SK-N-SH (cell line): ENCODE data around the gene ACTL8.

ENCODE experiments used
- ELF1 ChIP-seq: IDR thresholded peaks from 2 replicates; pipeline ENCODE4 v1.4.0; 2012
- EP300 ChIP-seq, 2 experiments: IDR thresholded peaks; 2 replicates each; pipeline versions ENCODE4 v1.4.0 to v1.6.1; 2012; ENCODE audit warnings: borderline replicate concordance in 1 of 2, low read depth in 1 of 2, low read length in 1 of 2
- FOSL2 ChIP-seq: IDR thresholded peaks from 2 replicates; pipeline ENCODE4 v1.4.0; 2012; ENCODE audit warnings: low read depth, mild to moderate bottlenecking, moderate library complexity, borderline replicate concordance
- GABPA ChIP-seq: IDR thresholded peaks from 2 replicates; pipeline ENCODE4 v1.4.0; 2012; ENCODE audit warnings: low read depth, mild to moderate bottlenecking
- MAX ChIP-seq: IDR thresholded peaks from 2 replicates; pipeline ENCODE4 v1.4.0; 2012; ENCODE audit warnings: low read depth
- POLR2AphosphoS5 ChIP-seq: IDR thresholded peaks from 2 replicates; pipeline ENCODE4 v1.6.1; 2012; ENCODE audit warnings: low read depth, low read length
- RAD21 ChIP-seq: IDR thresholded peaks from 2 replicates; pipeline ENCODE4 v1.6.1; 2012; ENCODE audit warnings: mild to moderate bottlenecking, low read length
- REST ChIP-seq: IDR thresholded peaks from 2 replicates; pipeline ENCODE4 v1.6.1; 2012; ENCODE audit warnings: mild to moderate bottlenecking, low read depth, low read length, moderate library complexity
- SIN3A ChIP-seq: IDR thresholded peaks from 2 replicates; pipeline ENCODE4 v1.6.1; 2012; ENCODE audit warnings: low read depth, mild to moderate bottlenecking, low read length, moderate library complexity, borderline replicate concordance
- TAF1 ChIP-seq: IDR thresholded peaks from 2 replicates; pipeline ENCODE4 v1.6.1; 2012; ENCODE audit warnings: low read depth, mild to moderate bottlenecking, low read length, moderate library complexity, borderline replicate concordance
- ZBTB33 ChIP-seq: IDR thresholded peaks from 2 replicates; pipeline ENCODE4 v1.4.0; 2012; ENCODE audit warnings: low read depth, borderline replicate concordance
- TF ChIP-seq, protein P1 (sequence below): fragments of 200-600 bp; sonication (generic); IDR thresholded peaks from 2 replicates; pipeline ENCODE4 v1.6.1; 2017; ENCODE audit warnings: antibody characterized with exemption, mild to moderate bottlenecking, moderate library complexity
- TF ChIP-seq, protein P2 (sequence below): fragments of 150-350 bp; IDR thresholded peaks from 2 replicates; pipeline ENCODE4 v1.6.1; 2017; ENCODE audit warnings: antibody characterized with exemption, low read length, low read depth, borderline replicate concordance

DNA sequence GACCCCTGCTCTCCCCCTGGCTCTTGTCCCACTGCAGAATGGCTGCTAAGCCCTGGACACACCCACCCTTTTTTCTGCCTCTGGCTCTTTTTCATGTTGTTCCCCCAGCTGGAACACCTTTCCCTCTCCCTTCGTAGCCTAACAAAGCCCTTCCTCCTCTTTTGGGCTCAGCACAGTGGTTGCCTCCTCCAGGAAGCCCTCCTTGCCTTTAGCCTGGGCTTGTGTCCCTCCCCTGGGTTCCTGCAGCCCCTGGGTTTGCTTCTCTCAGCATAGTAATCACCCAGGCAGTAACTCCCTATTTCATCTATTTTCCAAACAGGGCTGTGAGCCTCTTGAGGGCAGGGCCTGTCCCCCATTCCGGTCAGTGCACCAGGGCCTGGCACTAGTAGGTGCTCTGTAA lies 19.8 kb upstream of the ACTL8 start:
- TF ChIP-seq, protein P1, sequence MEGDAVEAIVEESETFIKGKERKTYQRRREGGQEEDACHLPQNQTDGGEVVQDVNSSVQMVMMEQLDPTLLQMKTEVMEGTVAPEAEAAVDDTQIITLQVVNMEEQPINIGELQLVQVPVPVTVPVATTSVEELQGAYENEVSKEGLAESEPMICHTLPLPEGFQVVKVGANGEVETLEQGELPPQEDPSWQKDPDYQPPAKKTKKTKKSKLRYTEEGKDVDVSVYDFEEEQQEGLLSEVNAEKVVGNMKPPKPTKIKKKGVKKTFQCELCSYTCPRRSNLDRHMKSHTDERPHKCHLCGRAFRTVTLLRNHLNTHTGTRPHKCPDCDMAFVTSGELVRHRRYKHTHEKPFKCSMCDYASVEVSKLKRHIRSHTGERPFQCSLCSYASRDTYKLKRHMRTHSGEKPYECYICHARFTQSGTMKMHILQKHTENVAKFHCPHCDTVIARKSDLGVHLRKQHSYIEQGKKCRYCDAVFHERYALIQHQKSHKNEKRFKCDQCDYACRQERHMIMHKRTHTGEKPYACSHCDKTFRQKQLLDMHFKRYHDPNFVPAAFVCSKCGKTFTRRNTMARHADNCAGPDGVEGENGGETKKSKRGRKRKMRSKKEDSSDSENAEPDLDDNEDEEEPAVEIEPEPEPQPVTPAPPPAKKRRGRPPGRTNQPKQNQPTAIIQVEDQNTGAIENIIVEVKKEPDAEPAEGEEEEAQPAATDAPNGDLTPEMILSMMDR, result no peak
- no peak for TF ChIP-seq RAD21
- TF ChIP-seq EP300 (IDR thresholded peaks at IDR 0.05; ENCODE audit: borderline replicate concordance in 1 of 2, low read depth in 1 of 2, low read length in 1 of 2), result no peak
- no peak for TF ChIP-seq GABPA
- no peak for TF ChIP-seq POLR2AphosphoS5
- TF ChIP-seq ELF1, result no peak
- TF ChIP-seq FOSL2, result no peak
- TF ChIP-seq TAF1, result no peak
- TF ChIP-seq, protein P2, sequence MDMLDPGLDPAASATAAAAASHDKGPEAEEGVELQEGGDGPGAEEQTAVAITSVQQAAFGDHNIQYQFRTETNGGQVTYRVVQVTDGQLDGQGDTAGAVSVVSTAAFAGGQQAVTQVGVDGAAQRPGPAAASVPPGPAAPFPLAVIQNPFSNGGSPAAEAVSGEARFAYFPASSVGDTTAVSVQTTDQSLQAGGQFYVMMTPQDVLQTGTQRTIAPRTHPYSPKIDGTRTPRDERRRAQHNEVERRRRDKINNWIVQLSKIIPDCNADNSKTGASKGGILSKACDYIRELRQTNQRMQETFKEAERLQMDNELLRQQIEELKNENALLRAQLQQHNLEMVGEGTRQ, result no peak
- TF ChIP-seq ZBTB33, result no peak
- no peak for TF ChIP-seq SIN3A
- no peak for TF ChIP-seq MAX
- no peak for TF ChIP-seq REST
